HepG2 (cell line): ENCODE data around the gene SZRD1. TPM values are rescaled to one million over a fixed set of nuclear protein-coding genes. Genes with fewer than 3 reads are reported as not detected.
A peak's percentile ranks its signal among the peaks of the same experiment; 100 is the strongest.

Experiments used
- GTF2F1 ChIP-seq: fragments of 150-350 bp; IDR thresholded peaks from 2 replicates; pipeline ENCODE4 v1.6.1; 2014; ENCODE audit warnings: low read length
- MATR3 ChIP-seq: sonication (generic); formaldehyde crosslinking; IDR thresholded peaks from 2 replicates; pipeline ENCODE4 v1.4.0; 2020; ENCODE audit warnings: missing genetic modification reagents
- MBNL3 ChIP-seq: fragments of 250-450 bp; sonication (Bioruptor Pico); conservative IDR thresholded peaks from 2 replicates; pipeline ENCODE4 v1.8.0; 2022; ENCODE audit warnings: mild to moderate bottlenecking, inconsistent platforms
- MED1 ChIP-seq: sonication (generic); formaldehyde crosslinking; IDR thresholded peaks from 2 replicates; pipeline ENCODE4 v1.4.0; 2020; ENCODE audit warnings: missing genetic modification reagents
- MEIS1 ChIP-seq: sonication (generic); formaldehyde crosslinking; IDR thresholded peaks from 2 replicates; pipeline ENCODE4 v1.9.0; 2021; ENCODE audit warnings: mild to moderate bottlenecking, missing genetic modification reagents, moderate library complexity, borderline replicate concordance
- NR2C2 ChIP-seq: sonication (generic); formaldehyde crosslinking; IDR thresholded peaks from 2 replicates; pipeline ENCODE4 v1.4.0; 2020; ENCODE audit warnings: missing genetic modification reagents, mild to moderate bottlenecking, moderate library complexity, borderline replicate concordance
- PHF8 ChIP-seq: sonication (generic); formaldehyde crosslinking; IDR thresholded peaks from 2 replicates; pipeline ENCODE4 v1.5.0; 2020; ENCODE audit warnings: missing genetic modification reagents
- RBM39 ChIP-seq: fragments of 200-400 bp; formaldehyde crosslinking; IDR thresholded peaks from one replicate; pipeline ENCODE4 v1.6.1; 2018; ENCODE audit warnings: antibody characterized with exemption, mild to moderate bottlenecking, low read depth, low read length; ENCODE audit not compliant: poor library complexity, severe bottlenecking
- RXRB ChIP-seq: IDR thresholded peaks from 2 replicates; pipeline ENCODE4 v1.6.1; 2016; ENCODE audit warnings: borderline replicate concordance, missing genetic modification reagents, missing compliant biosample characterization
- SMAD3 ChIP-seq: sonication (generic); formaldehyde crosslinking; IDR thresholded peaks from 2 replicates; pipeline ENCODE4 v1.4.0; 2020; ENCODE audit warnings: missing genetic modification reagents
- SOX5 ChIP-seq: IDR thresholded peaks from 2 replicates; pipeline ENCODE4 v1.6.1; 2016; ENCODE audit warnings: borderline replicate concordance
- TMF1 ChIP-seq: sonication (generic); formaldehyde crosslinking; IDR thresholded peaks from 2 replicates; pipeline ENCODE4 v1.8.1; 2022; ENCODE audit warnings: low read depth, missing genetic modification reagents
- ZBTB38 ChIP-seq: sonication (generic); formaldehyde crosslinking; IDR thresholded peaks from 2 replicates; pipeline ENCODE4 v1.5.1; 2020; ENCODE audit warnings: mild to moderate bottlenecking, missing genetic modification reagents
- ZBTB7B ChIP-seq: sonication (generic); formaldehyde crosslinking; IDR thresholded peaks from 2 replicates; pipeline ENCODE4 v1.4.0; 2020; ENCODE audit warnings: missing genetic modification reagents
- ZNF20 ChIP-seq: sonication (generic); formaldehyde crosslinking; IDR thresholded peaks from 2 replicates; pipeline ENCODE4 v1.4.0; 2020; ENCODE audit warnings: mild to moderate bottlenecking, moderate library complexity, missing genetic modification reagents
- ZNF207 ChIP-seq: fragments of 450-650 bp; IDR thresholded peaks from 2 replicates; pipeline ENCODE4 v1.6.1; 2016; ENCODE audit warnings: antibody characterized with exemption, borderline replicate concordance
- ZNF292 ChIP-seq: sonication (generic); formaldehyde crosslinking; IDR thresholded peaks from 2 replicates; pipeline ENCODE4 v1.8.1; 2022; ENCODE audit warnings: mild to moderate bottlenecking, low read depth, missing genetic modification reagents, borderline replicate concordance
- ZNF318 ChIP-seq: sonication (generic); formaldehyde crosslinking; IDR thresholded peaks from 2 replicates; pipeline ENCODE4 v1.4.0; 2020; ENCODE audit warnings: mild to moderate bottlenecking, missing genetic modification reagents
- ZNF510 ChIP-seq: sonication (generic); formaldehyde crosslinking; IDR thresholded peaks from 2 replicates; pipeline ENCODE4 v1.4.0; 2020; ENCODE audit warnings: low read depth, mild to moderate bottlenecking, missing genetic modification reagents
- ZNF704 ChIP-seq: sonication (generic); formaldehyde crosslinking; IDR thresholded peaks from 2 replicates; pipeline ENCODE4 v1.8.1; 2023; ENCODE audit warnings: mild to moderate bottlenecking, inconsistent platforms, moderate library complexity, missing genetic modification reagents, borderline replicate concordance
- ZNF773 ChIP-seq: sonication (generic); formaldehyde crosslinking; IDR thresholded peaks from 2 replicates; pipeline ENCODE4 v1.4.0; 2020; ENCODE audit warnings: missing genetic modification reagents, borderline replicate concordance
- ZSCAN9 ChIP-seq: IDR thresholded peaks from 2 replicates; pipeline ENCODE4 v1.6.1; 2016; ENCODE audit warnings: borderline replicate concordance
- polyA plus RNA-seq, 8 experiments: library from polyadenylated mRNA; depleted of rRNA in 3 of 8; stranded (reverse) in 7 of 8; unstranded in 1 of 8; fragments of >200 nt; fragmentation: Illumina TruSeq in 4 of 8; extraction: Trizol in 4 of 8; gene quantifications; 2 replicates each; pipeline versions ENCODE4 v1.2.1 to v1.2.3, GENCODE V29; 2011 to 2016; ENCODE audit warnings: low read depth in 4 of 8, missing spikeins in 1 of 8, mixed read lengths in 1 of 8; ENCODE audit not compliant: insufficient read depth in 1 of 8
- total RNA-seq, 5 experiments: library from RNA; depleted of rRNA; stranded (reverse); fragments of >200 nt; fragmentation: Illumina TruSeq; extraction: Trizol; gene quantifications; 2 replicates each; pipeline ENCODE4 v1.2.3, GENCODE V29; 2016; ENCODE audit warnings: low read depth in 1 of 5

SZRD1 gene
- total and polyA plus RNA-seq, 2 of the 13 experiments (the other 11 are each of a cell fraction or from before 2014, with no cell fraction given) = 28.5 to 41.4 TPM

GRCh38 chr1:16425125-16426025 lies 58.3 kb downstream of the SZRD1 start (continued):
- TF ChIP-seq RXRB (CRISPR knock-in tag) (0 out of 2 replicates have a peak, but pooled peaks have one; percentile 36), ZNF318 (CRISPR knock-in tag) (no peak), ZNF20 (no peak), ZNF773 (CRISPR knock-in tag) (no peak), NR2C2 (no peak), ZNF207 (no peak), MED1 (no peak), RBM39 (no peak), ZBTB38 (no peak), ZNF510 (CRISPR knock-in tag) (no peak), GTF2F1 (no peak), MBNL3 (CRISPR knock-in tag) (no peak), TMF1 (CRISPR knock-in tag) (no peak), ZSCAN9 (CRISPR knock-in tag) (no peak), SOX5 (CRISPR knock-in tag) (no peak), ZBTB7B (CRISPR knock-in tag) (peak; percentile 35; the same call in 1 of the 2 replicates), ZNF292 (CRISPR knock-in tag) (peak; percentile 78), MEIS1 (CRISPR knock-in tag) (peak; percentile 70; the same call in 1 of the 2 replicates), ZNF704 (CRISPR knock-in tag) (no peak), PHF8 (peak; percentile 33; the same call in 1 of the 2 replicates), MATR3 (CRISPR knock-in tag) (no peak), SMAD3 (CRISPR knock-in tag) (no peak)
